ENCODE data around the gene GSE1.

GSE1 gene

GRCh38 chr16:85664580-85665372 is 51.7 kb downstream of the GSE1 start:
- DNase-seq = no peak

GRCh38 chr16:85665373-85665740 is 52.2 kb downstream of the GSE1 start:
- no peak for DNase-seq

GRCh38 chr16:85665929-85666328 is 52.8 kb downstream of the GSE1 start:
- no peak for DNase-seq

- DNase-seq = no peak
These were observed 54.1 kb downstream of the GSE1 start for GRCh38 chr16:85667261-85667660.

- DNase-seq = no peak
These were observed 54.8 kb downstream of the GSE1 start for GRCh38 chr16:85667841-85668413.

- DNase-seq = no peak
These were observed 55.7 kb downstream of the GSE1 start for GRCh38 chr16:85668676-85669424.

- no peak for DNase-seq
These were observed 57.7 kb downstream of the GSE1 start for GRCh38 chr16:85670840-85671239.

GRCh38 chr16:85673529-85674417 is 60.7 kb downstream of the GSE1 start:
- DNase-seq = no peak

- no peak for DNase-seq
These were observed 61.3 kb downstream of the GSE1 start for GRCh38 chr16:85674418-85674755.

- no peak for DNase-seq
These were observed 61.7 kb downstream of the GSE1 start for GRCh38 chr16:85674828-85675227.

GRCh38 chr16:85675251-85675874 is 62.2 kb downstream of the GSE1 start:
- DNase-seq = no peak

- DNase-seq = no peak
These were observed 63.3 kb downstream of the GSE1 start for GRCh38 chr16:85676466-85676865.

- no peak for DNase-seq
These were observed 64.4 kb downstream of the GSE1 start for GRCh38 chr16:85677383-85677967.

GRCh38 chr16:85678016-85678415 is 64.9 kb downstream of the GSE1 start:
- no peak for DNase-seq

GRCh38 chr16:85678821-85679220 is 65.7 kb downstream of the GSE1 start:
- DNase-seq = no peak

GRCh38 chr16:85679870-85680269 is 66.7 kb downstream of the GSE1 start:
- no peak for DNase-seq

- DNase-seq = no peak
These were observed 67.3 kb downstream of the GSE1 start for GRCh38 chr16:85680352-85680944.

- DNase-seq = no peak
These were observed 68.1 kb downstream of the GSE1 start for GRCh38 chr16:85681255-85681654.

GRCh38 chr16:85682516-85682915 is 69.4 kb downstream of the GSE1 start:
- no peak for DNase-seq

- DNase-seq = no peak
These were observed 70.2 kb downstream of the GSE1 start for GRCh38 chr16:85683363-85683762.

GRCh38 chr16:85685251-85685650 is 72.1 kb downstream of the GSE1 start:
- no peak for DNase-seq
